Measurements from ENCODE around the gene GSG1L2.

Gene GSG1L2

GRCh38 chr17:9821921-9822320 lies at the start of gene GSG1L2:
GSG1L2 (minus strand) TSS chr17:9822079; CDS start chr17:9822071, 8 bp downstream.
- no peak for DNase-seq (ENCODE audit: low spot score)

GRCh38 chr17:9868552-9868951 lies 46.7 kb upstream of the GSG1L2 start:
- DNase-seq (ENCODE audit: low spot score) = no peak

- DNase-seq (ENCODE audit: low spot score) = no peak
Measured at GRCh38 chr17:9865586-9865985, 43.7 kb upstream of the GSG1L2 start.

GRCh38 chr17:9862949-9863348 lies 41.1 kb upstream of the GSG1L2 start:
- no peak for DNase-seq (ENCODE audit: low spot score)

GRCh38 chr17:9862220-9862619 lies 40.3 kb upstream of the GSG1L2 start:
- no peak for DNase-seq (ENCODE audit: low spot score)

GRCh38 chr17:9860851-9861250 lies 39.0 kb upstream of the GSG1L2 start:
- DNase-seq (ENCODE audit: low spot score) = no peak

- no peak for DNase-seq (ENCODE audit: low spot score)
Measured at GRCh38 chr17:9859781-9860180, 37.9 kb upstream of the GSG1L2 start.

GRCh38 chr17:9855036-9855435 lies 33.2 kb upstream of the GSG1L2 start:
- DNase-seq (ENCODE audit: low spot score) = no peak

- no peak for DNase-seq (ENCODE audit: low spot score)
Measured at GRCh38 chr17:9854255-9854654, 32.4 kb upstream of the GSG1L2 start.

- no peak for DNase-seq (ENCODE audit: low spot score)
Measured at GRCh38 chr17:9850151-9850550, 28.3 kb upstream of the GSG1L2 start.

- no peak for DNase-seq (ENCODE audit: low spot score)
Measured at GRCh38 chr17:9845306-9845705, 23.4 kb upstream of the GSG1L2 start.

- no peak for DNase-seq (ENCODE audit: low spot score)
Measured at GRCh38 chr17:9844153-9844552, 22.3 kb upstream of the GSG1L2 start.

GRCh38 chr17:9843152-9844010 lies 21.5 kb upstream of the GSG1L2 start:
- DNase-seq (ENCODE audit: low spot score) = no peak

GRCh38 chr17:9842057-9842758 lies 20.3 kb upstream of the GSG1L2 start:
- no peak for DNase-seq (ENCODE audit: low spot score)

- no peak for DNase-seq (ENCODE audit: low spot score)
Measured at GRCh38 chr17:9839433-9839832, 17.6 kb upstream of the GSG1L2 start.

GRCh38 chr17:9837551-9838471 lies 15.9 kb upstream of the GSG1L2 start:
- no peak for DNase-seq (ENCODE audit: low spot score)

GRCh38 chr17:9833922-9834321 lies 12.0 kb upstream of the GSG1L2 start:
- no peak for DNase-seq (ENCODE audit: low spot score)

- no peak for DNase-seq (ENCODE audit: low spot score)
Measured at GRCh38 chr17:9830711-9831110, 8.8 kb upstream of the GSG1L2 start.

- DNase-seq (ENCODE audit: low spot score) = no peak
Measured at GRCh38 chr17:9829343-9829742, 7.5 kb upstream of the GSG1L2 start.

- no peak for DNase-seq (ENCODE audit: low spot score)
Measured at GRCh38 chr17:9828296-9829295, 6.7 kb upstream of the GSG1L2 start.

GRCh38 chr17:9825641-9826150 lies 3.8 kb upstream of the GSG1L2 start, which contains the start of gene GLP2R:
GLP2R (plus strand) TSS chr17:9825924; CDS start chr17:9826064, 140 bp downstream.
- DNase-seq (ENCODE audit: low spot score) = no peak
